Fibroblast of lung (primary cell): ENCODE data around the gene HSPA13. TPM values are rescaled to one million over a fixed set of nuclear protein-coding genes. Genes with fewer than 3 reads are reported as not detected.
A peak's percentile ranks its signal among the peaks of the same experiment; 100 is the strongest.

ENCODE experiments used
- DNase-seq, 2 donors: peaks; one replicate each; pipeline versions ENCODE4 v3.0.0 to v3.0.0-alpha.2; 2010; ENCODE audit warnings: low read depth in 2 of 2
- H2AFZ ChIP-seq: 2 replicates; pipeline ENCODE4 v1.5.1; 2012; ENCODE audit warnings: low read length, control low read depth, inconsistent platforms
- H3K27ac ChIP-seq: 2 replicates; pipeline ENCODE4 v1.5.1; 2011; ENCODE audit warnings: low read length, control low read depth; ENCODE audit not compliant: insufficient read depth
- H3K27me3 ChIP-seq: 2 replicates; pipeline ENCODE4 v1.5.1; 2011; ENCODE audit warnings: mild to moderate bottlenecking, low read length; ENCODE audit not compliant: control insufficient read depth, insufficient read depth
- H3K36me3 ChIP-seq: 2 replicates; pipeline ENCODE4 v1.5.1; 2011; ENCODE audit warnings: low read length; ENCODE audit not compliant: control insufficient read depth, insufficient read depth
- H3K4me1 ChIP-seq: 2 replicates; pipeline ENCODE4 v1.5.1; 2011; ENCODE audit warnings: low read length; ENCODE audit not compliant: control insufficient read depth, insufficient read depth; ENCODE audit errors: extremely low read depth
- H3K4me2 ChIP-seq: 2 replicates; pipeline ENCODE4 v1.5.1; 2011; ENCODE audit warnings: low read length, control low read depth; ENCODE audit not compliant: insufficient read depth; ENCODE audit errors: extremely low read depth
- H3K4me3 ChIP-seq, 4 experiments: fragments of 200-600 bp in 1 of 4; sonication (generic) in 1 of 4; replicated peaks in 1 of 4; 2 replicates each; pipeline ENCODE4 v1.5.1; 2011 to 2016; ENCODE audit warnings: low read length in 4 of 4, low read depth in 3 of 4, mild to moderate bottlenecking in 3 of 4, control low read depth in 2 of 4, inconsistent platforms in 1 of 4, mixed read lengths in 1 of 4; ENCODE audit not compliant: insufficient read depth in 1 of 4; ENCODE audit errors: control extremely low read depth in 1 of 4
- H3K79me2 ChIP-seq: 2 replicates; pipeline ENCODE4 v1.5.1; 2012; ENCODE audit warnings: mild to moderate bottlenecking, low read length, inconsistent platforms; ENCODE audit not compliant: control insufficient read depth, insufficient read depth
- H3K9ac ChIP-seq: 2 replicates; pipeline ENCODE4 v1.5.1; 2011; ENCODE audit warnings: mild to moderate bottlenecking, low read length, control low read depth; ENCODE audit not compliant: insufficient read depth
- H3K9me3 ChIP-seq: 2 replicates; pipeline ENCODE4 v1.5.1; 2012; ENCODE audit warnings: low read depth, low read length; ENCODE audit not compliant: control insufficient read depth, insufficient read depth
- H4K20me1 ChIP-seq: 2 replicates; pipeline ENCODE4 v1.5.1; 2011; ENCODE audit warnings: low read length; ENCODE audit not compliant: control insufficient read depth, insufficient read depth; ENCODE audit errors: extremely low read depth
- EZH2 ChIP-seq: IDR thresholded peaks from 2 replicates; pipeline ENCODE4 v1.5.1; 2012; ENCODE audit warnings: low read length, control low read depth, mild to moderate bottlenecking; ENCODE audit errors: missing control alignments
- polyA plus RNA-seq, 2 donors: library from polyadenylated mRNA; depleted of rRNA in 1 of 2; stranded (reverse) in 1 of 2; unstranded in 1 of 2; fragments of >200 nt; gene quantifications; 2 replicates each; pipeline ENCODE4 v1.2.1, GENCODE V29; 2011 to 2012; ENCODE audit warnings: missing spikeins in 1 of 2
- total RNA-seq: library from RNA; depleted of rRNA; stranded (reverse); fragments of >200 nt; gene quantifications from 2 replicates; pipeline ENCODE4 v1.2.1, GENCODE V29; 2014
- TF ChIP-seq, protein P1 (sequence below), 2 donors: IDR thresholded peaks in 1 of 2; conservative IDR thresholded peaks in 1 of 2; 1 replicate in 1 of 2; 2 replicates in 1 of 2; pipeline ENCODE4 v1.5.1; 2011 to 2012; ENCODE audit warnings: low read length in 2 of 2, control low read depth in 1 of 2, inconsistent platforms in 1 of 2, low read depth in 1 of 2, mild to moderate bottlenecking in 1 of 2

The HSPA13 gene
- total and polyA plus RNA-seq, 2 donors (not counting 1 experiment from before 2014, with no cell fraction given), result 39.5 to 63.6 TPM

DNA sequence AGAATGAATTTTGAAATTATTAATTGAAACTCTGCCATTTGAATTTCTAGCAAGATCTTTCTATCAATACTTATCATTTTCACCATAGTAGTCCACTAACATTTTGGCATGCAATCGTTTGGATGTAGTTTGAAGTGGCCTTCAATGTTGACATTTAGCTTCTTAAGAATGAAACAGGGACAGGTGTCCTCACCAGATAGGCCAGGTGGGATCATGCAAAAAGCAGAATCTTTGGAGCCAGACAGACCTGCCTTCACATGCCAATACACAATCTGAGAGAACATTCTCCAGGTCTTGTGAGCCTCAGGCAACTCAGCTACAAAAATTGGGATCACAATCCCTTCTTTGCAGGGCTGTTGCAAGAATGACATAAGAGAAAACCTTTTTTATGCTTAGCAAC lies 18.3 kb upstream of the HSPA13 start:
- Histone ChIP-seq H3K9me3 (no peaks in the 10 kb centered on the region), H3K4me2 (no peak overlapping the region), H3K9ac (no peak overlapping the region), H2AFZ (no peak overlapping the region), H4K20me1 (no peaks in the 10 kb centered on the region), H3K79me2 (no peaks in the 10 kb centered on the region), H3K27ac (no peak overlapping the region), H3K4me1 (no peaks in the 10 kb centered on the region), H3K4me3 (no peak overlapping the region), H3K27me3 (no peaks in the 10 kb centered on the region), H3K36me3 (no peaks in the 10 kb centered on the region)
- TF ChIP-seq, protein P1, sequence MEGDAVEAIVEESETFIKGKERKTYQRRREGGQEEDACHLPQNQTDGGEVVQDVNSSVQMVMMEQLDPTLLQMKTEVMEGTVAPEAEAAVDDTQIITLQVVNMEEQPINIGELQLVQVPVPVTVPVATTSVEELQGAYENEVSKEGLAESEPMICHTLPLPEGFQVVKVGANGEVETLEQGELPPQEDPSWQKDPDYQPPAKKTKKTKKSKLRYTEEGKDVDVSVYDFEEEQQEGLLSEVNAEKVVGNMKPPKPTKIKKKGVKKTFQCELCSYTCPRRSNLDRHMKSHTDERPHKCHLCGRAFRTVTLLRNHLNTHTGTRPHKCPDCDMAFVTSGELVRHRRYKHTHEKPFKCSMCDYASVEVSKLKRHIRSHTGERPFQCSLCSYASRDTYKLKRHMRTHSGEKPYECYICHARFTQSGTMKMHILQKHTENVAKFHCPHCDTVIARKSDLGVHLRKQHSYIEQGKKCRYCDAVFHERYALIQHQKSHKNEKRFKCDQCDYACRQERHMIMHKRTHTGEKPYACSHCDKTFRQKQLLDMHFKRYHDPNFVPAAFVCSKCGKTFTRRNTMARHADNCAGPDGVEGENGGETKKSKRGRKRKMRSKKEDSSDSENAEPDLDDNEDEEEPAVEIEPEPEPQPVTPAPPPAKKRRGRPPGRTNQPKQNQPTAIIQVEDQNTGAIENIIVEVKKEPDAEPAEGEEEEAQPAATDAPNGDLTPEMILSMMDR (conservative IDR thresholded peaks at IDR 0.05 in 1 of 2, IDR thresholded peaks at IDR 0.05 in 1 of 2; ENCODE audit: low read depth in 1 of 2, low read length in 2 of 2), result no peak
- no peak for TF ChIP-seq EZH2
- DNase-seq, result no peak

DNA sequence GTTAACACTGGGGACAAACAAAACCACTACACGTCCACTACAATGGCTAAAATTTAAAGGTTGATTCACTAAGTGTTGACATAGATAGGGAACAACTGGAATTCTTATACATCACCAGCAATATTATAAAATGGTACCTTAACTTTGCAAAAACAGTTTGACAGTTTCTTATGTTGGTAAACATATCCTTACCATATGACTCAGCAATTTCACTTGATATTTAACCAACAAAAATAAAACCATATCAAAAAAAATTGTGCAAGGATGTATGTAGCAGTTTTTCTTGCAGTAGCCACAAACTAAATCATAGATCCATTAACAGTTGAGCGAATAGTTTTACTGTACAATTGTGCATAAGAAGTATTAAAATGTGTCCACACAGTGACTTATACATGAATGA lies 5.3 kb upstream of the HSPA13 start:
- H3K4me1 ChIP-seq, result no peaks in the 10 kb centered on the region
- no peaks in the 10 kb centered on the region for H3K36me3 ChIP-seq
- H3K79me2 ChIP-seq, result no peaks in the 10 kb centered on the region
- H3K27ac ChIP-seq, result no peak overlapping the region
- H3K4me2 ChIP-seq, result no peak overlapping the region
- no peak overlapping the region for H3K9ac ChIP-seq
- DNase-seq, result no peak
- no peaks in the 10 kb centered on the region for H4K20me1 ChIP-seq
- TF ChIP-seq, protein P1 (conservative IDR thresholded peaks at IDR 0.05 in 1 of 2, IDR thresholded peaks at IDR 0.05 in 1 of 2; ENCODE audit: low read depth in 1 of 2, low read length in 2 of 2), result no peak
- TF ChIP-seq EZH2, result no peak
- no peaks in the 10 kb centered on the region for H3K9me3 ChIP-seq
- no peak overlapping the region for H3K4me3 ChIP-seq
- H3K27me3 ChIP-seq, result no peaks in the 10 kb centered on the region
- no peak overlapping the region for H2AFZ ChIP-seq

DNA sequence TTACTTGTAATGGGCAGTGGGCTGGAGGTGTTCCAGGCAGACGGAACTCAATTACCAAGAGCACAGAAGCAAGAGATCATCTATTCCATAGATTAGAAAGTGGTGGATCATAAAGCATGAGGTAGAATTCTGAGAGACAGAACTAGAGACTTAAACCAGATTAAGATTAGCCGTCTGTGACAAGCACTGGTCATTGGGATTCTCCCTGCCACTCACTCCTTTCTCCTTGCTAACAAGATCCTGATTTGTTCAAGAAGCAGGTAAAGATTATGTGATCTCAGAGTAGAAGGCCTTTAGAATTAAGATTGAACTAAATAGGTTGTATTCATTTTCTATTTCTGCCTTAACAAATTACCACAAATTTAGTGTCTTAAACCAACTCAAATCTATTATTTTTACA lies 1.5 kb upstream of the HSPA13 start:
- TF ChIP-seq, protein P1 (conservative IDR thresholded peaks at IDR 0.05 in 1 of 2, IDR thresholded peaks at IDR 0.05 in 1 of 2; ENCODE audit: low read depth in 1 of 2, low read length in 2 of 2), result no peak
- no peak for TF ChIP-seq EZH2
- Histone ChIP-seq H3K27me3 (no peaks in the 10 kb centered on the region), H3K27ac (no peak overlapping the region), H3K4me3 (peak overlapping the region in 1 of 4 experiments; percentile 80), H3K9ac (no peak overlapping the region), H3K36me3 (peaks cover 3% of the 10 kb centered on the region), H3K4me2 (peak overlapping the region; percentile 88), H4K20me1 (no peaks in the 10 kb centered on the region), H3K4me1 (peaks cover 10% of the 10 kb centered on the region), H3K79me2 (peaks cover 26% of the 10 kb centered on the region), H2AFZ (no peak overlapping the region), H3K9me3 (no peaks in the 10 kb centered on the region)
- no peak for DNase-seq
